Caco-2 (cell line): ENCODE measurements around the gene WFDC10A. TPM values are rescaled to one million over a fixed set of nuclear protein-coding genes. Genes with fewer than 3 reads are reported as not detected.
"Not testable (repeated sequence)": the region's sequence is repeated elsewhere in the genome, so short reads cannot be mapped to it uniquely, and the experiment has no call there.

Source experiments
- BruUV-seq: library from RNA; stranded (reverse); fragments of 400-500 nt; replicated peaks from 2 replicates; lab custom pipeline; 2021; lab: Mats Ljungman, UMichigan
- CTCF ChIA-PET: fragments of 300-600 bp; sonication (Branson Sonifier 250); formaldehyde crosslinking; loops from one replicate; lab custom pipeline; 2022; ENCODE audit warnings: antibody characterized with exemption; lab: Charles Lee
- POLR2A ChIA-PET: fragments of 300-600 bp; sonication (Branson Sonifier 250); formaldehyde crosslinking; loops from one replicate; lab custom pipeline; 2022; ENCODE audit warnings: antibody characterized with exemption; lab: Charles Lee
- DNase-seq, 2 experiments: peaks; one replicate each; pipeline versions ENCODE4 v3.0.0 to v3.0.0-alpha.2; 2020 to 2022
- H3K27me3 ChIP-seq: replicated peaks from 2 replicates; pipeline ENCODE4 v1.6.0; 2011; ENCODE audit warnings: low read length; ENCODE audit not compliant: control insufficient read depth, insufficient read depth
- H3K36me3 ChIP-seq: 2 replicates; pipeline ENCODE4 v1.5.1; 2011; ENCODE audit warnings: low read length; ENCODE audit not compliant: control insufficient read depth, insufficient read depth
- H3K4me1 ChIP-seq: fragments of 250-450 bp; sonication (Bioruptor Pico); 2 replicates; pipeline ENCODE4 v1.5.1; 2020; ENCODE audit warnings: mild to moderate bottlenecking
- H3K4me3 ChIP-seq: 2 replicates; pipeline ENCODE4 v1.5.1; 2011; ENCODE audit warnings: low read depth, mild to moderate bottlenecking, control low read depth, low read length
- H3K9me3 ChIP-seq: fragments of 250-450 bp; sonication (Bioruptor Pico); 2 replicates; pipeline ENCODE4 v1.5.1; 2020; ENCODE audit warnings: mild to moderate bottlenecking, moderate library complexity
- H3K27ac Mint-ChIP-seq: one replicate; pipeline ENCODE4 v1.8.0; 2022; ENCODE audit warnings: mixed read lengths; ENCODE audit not compliant: unreplicated experiment
- H3K27me3 Mint-ChIP-seq: one replicate; pipeline ENCODE4 v1.8.0; 2022; ENCODE audit warnings: mixed read lengths; ENCODE audit not compliant: insufficient read depth, unreplicated experiment
- H3K36me3 Mint-ChIP-seq: one replicate; pipeline ENCODE4 v1.8.0; 2022; ENCODE audit warnings: mild to moderate bottlenecking, mixed read lengths; ENCODE audit not compliant: insufficient read depth, unreplicated experiment
- H3K4me1 Mint-ChIP-seq: one replicate; pipeline ENCODE4 v1.8.0; 2022; ENCODE audit warnings: low read depth, mixed read lengths; ENCODE audit not compliant: unreplicated experiment
- H3K4me3 Mint-ChIP-seq: one replicate; pipeline ENCODE4 v1.8.0; 2022; ENCODE audit warnings: mild to moderate bottlenecking, moderate library complexity, mixed read lengths; ENCODE audit not compliant: unreplicated experiment
- H3K9me3 Mint-ChIP-seq: one replicate; pipeline ENCODE4 v1.8.0; 2022; ENCODE audit warnings: mixed read lengths; ENCODE audit not compliant: unreplicated experiment
- intact Hi-C: fragments of 100-400 bp; cut with micrococcal nuclease; formaldehyde crosslinking; loops from one replicate; pipeline ENCODE4 v1.10.0; 2022; ENCODE audit not compliant: unreplicated experiment
- total RNA-seq: library from RNA; stranded (reverse); gene quantifications from 2 replicates; pipeline ENCODE4 v1.2.3, GENCODE V29; 2022
- TF ChIP-seq, protein P1 (sequence below), 2 experiments: fragments of 200-600 bp in 1 of 2; IDR thresholded peaks; 1 replicate in 1 of 2; 2 replicates in 1 of 2; pipeline versions ENCODE4 v1.5.1 to v1.8.0; 2011 to 2022; ENCODE audit warnings: antibody characterized with exemption in 1 of 2, control low read depth in 1 of 2, inconsistent platforms in 1 of 2, low read depth in 1 of 2, low read length in 1 of 2, mild to moderate bottlenecking in 1 of 2, moderate library complexity in 1 of 2; ENCODE audit not compliant: insufficient read depth in 1 of 2, severe bottlenecking in 1 of 2, unreplicated experiment in 1 of 2

WFDC10A gene
- total RNA-seq, 1 experiment from 2014 or later = not detected

DNA sequence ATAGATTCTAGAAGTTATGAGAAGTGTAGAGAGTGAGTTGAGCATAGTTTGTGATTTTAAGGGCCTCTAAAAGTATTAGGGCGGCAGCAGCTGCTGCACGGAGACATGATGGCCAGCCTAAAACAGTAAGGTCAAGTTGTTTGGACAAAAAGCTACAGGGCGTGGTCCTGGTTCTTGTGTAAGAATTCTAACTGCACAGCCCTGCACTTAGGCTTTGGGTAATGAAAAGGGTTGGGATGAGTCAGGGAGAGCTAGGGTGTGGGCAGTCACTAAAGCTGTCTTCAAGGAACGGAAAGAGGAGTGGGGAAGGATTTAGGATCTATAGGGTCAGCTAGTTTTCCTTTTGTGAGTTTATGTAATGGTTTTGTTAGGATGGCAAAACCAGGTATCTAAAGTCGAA, 43.6 kb upstream of the WFDC10A start:
- H3K4me1 ChIP-seq, H3K9me3 ChIP-seq, H3K4me3 Mint-ChIP-seq, BruUV-seq, H3K9me3 Mint-ChIP-seq, H3K27me3 ChIP-seq, H3K4me1 Mint-ChIP-seq, H3K27me3 Mint-ChIP-seq, DNase-seq, intact Hi-C loops, H3K4me3 ChIP-seq, H3K27ac Mint-ChIP-seq, H3K36me3 ChIP-seq, H3K36me3 Mint-ChIP-seq: not testable (repeated sequence)
- ChIA-PET POLR2A (interaction anchor here (0.6 kb wide), 1 partner anchor 163 kb away, joined by 3 read pairs; no protein-coding TSS in a partner anchor), CTCF (interaction anchor here (3.8 kb wide), 1 partner anchor 185 kb away, joined by 16 read pairs; no protein-coding TSS in a partner anchor)

DNA sequence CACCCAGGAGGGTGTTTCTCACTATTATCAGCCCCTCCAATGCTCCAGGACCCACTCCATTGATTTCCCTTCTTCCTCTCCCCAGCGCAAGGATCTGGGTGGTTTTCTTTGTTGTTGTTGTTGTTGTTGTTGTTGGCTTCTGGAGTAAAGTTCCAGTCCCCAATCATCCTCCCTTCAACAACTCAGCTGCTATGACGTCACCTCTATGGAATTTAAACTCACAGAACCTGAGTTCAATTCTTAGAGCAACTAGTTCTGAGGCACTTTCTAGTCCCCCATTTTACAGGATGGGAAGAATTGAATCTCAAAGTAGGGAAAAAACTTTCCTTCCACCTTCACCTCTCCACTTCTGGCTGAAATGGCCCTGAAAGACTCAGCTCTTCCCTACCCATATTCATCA, 40.7 kb upstream of the WFDC10A start:
- no peak for DNase-seq
- no peaks in the 10 kb centered on the region for H3K27me3 ChIP-seq
- H3K4me3 ChIP-seq = no peak overlapping the region
- H3K27ac Mint-ChIP-seq = no peak overlapping the region
- H3K4me1 ChIP-seq = peaks cover 7% of the 10 kb centered on the region
- H3K4me3 Mint-ChIP-seq = no peak overlapping the region
- BruUV-seq = no TSS peak
- intact Hi-C loops = no loop called here
- ChIA-PET POLR2A (no interaction called here), CTCF (interaction anchor here (0.7 to 1.6 kb wide), 4 partner anchors 41 to 229 kb away, joined by 3 to 14 read pairs (median 4); partner anchors contain the start of gene WFDC10A)
- no peaks in the 10 kb centered on the region for H3K36me3 Mint-ChIP-seq
- peaks cover 7% of the 10 kb centered on the region for H3K9me3 ChIP-seq
- no peaks in the 10 kb centered on the region for H3K27me3 Mint-ChIP-seq
- H3K36me3 ChIP-seq = no peaks in the 10 kb centered on the region
- peaks cover 7% of the 10 kb centered on the region for H3K9me3 Mint-ChIP-seq
- H3K4me1 Mint-ChIP-seq = peaks cover 6% of the 10 kb centered on the region
- TF ChIP-seq, protein P1, sequence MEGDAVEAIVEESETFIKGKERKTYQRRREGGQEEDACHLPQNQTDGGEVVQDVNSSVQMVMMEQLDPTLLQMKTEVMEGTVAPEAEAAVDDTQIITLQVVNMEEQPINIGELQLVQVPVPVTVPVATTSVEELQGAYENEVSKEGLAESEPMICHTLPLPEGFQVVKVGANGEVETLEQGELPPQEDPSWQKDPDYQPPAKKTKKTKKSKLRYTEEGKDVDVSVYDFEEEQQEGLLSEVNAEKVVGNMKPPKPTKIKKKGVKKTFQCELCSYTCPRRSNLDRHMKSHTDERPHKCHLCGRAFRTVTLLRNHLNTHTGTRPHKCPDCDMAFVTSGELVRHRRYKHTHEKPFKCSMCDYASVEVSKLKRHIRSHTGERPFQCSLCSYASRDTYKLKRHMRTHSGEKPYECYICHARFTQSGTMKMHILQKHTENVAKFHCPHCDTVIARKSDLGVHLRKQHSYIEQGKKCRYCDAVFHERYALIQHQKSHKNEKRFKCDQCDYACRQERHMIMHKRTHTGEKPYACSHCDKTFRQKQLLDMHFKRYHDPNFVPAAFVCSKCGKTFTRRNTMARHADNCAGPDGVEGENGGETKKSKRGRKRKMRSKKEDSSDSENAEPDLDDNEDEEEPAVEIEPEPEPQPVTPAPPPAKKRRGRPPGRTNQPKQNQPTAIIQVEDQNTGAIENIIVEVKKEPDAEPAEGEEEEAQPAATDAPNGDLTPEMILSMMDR (IDR thresholded peaks at IDR 0.05; ENCODE audit: insufficient read depth in 1 of 2, low read depth in 1 of 2, low read length in 1 of 2, severe bottlenecking in 1 of 2, unreplicated experiment in 1 of 2) = no peak

DNA sequence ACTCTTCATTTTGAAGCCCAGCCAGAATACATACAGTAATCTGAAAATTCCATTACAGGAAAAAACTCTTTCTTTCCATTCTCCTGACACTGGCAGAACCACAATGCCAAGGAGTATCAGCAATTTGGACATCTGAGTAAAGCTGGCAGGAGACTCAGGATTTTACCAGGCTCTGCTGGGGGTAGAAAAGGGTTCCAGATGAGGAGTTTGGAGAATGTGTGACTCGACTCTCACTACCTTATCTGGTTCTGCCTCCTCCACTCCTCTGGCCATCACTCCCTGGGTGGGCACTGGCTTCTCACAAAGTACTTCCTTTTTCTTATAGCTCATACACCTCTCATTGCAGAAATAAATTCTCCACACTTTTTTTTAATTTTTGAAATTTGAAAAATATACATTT, 39.8 kb upstream of the WFDC10A start:
- TF ChIP-seq, protein P1 (IDR thresholded peaks at IDR 0.05; ENCODE audit: insufficient read depth in 1 of 2, low read depth in 1 of 2, low read length in 1 of 2, severe bottlenecking in 1 of 2, unreplicated experiment in 1 of 2) = no peak

More for the DNA sequence above, 39.8 kb upstream of the WFDC10A start:
- CTCF ChIA-PET = interaction anchor here (0.7 to 1.6 kb wide), 4 partner anchors 40 to 230 kb away, joined by 3 to 14 read pairs (median 4); partner anchors contain the start of gene WFDC10A
- POLR2A ChIA-PET = no interaction called here
- no TSS peak for BruUV-seq
- H3K36me3 ChIP-seq = no peaks in the 10 kb centered on the region
- no peak overlapping the region for H3K4me3 ChIP-seq
- no peaks in the 10 kb centered on the region for H3K27me3 ChIP-seq
- Mint-ChIP-seq H3K36me3 (no peaks in the 10 kb centered on the region), H3K9me3 (peaks cover 10% of the 10 kb centered on the region), H3K4me1 (peaks cover 6% of the 10 kb centered on the region), H3K27ac (no peak overlapping the region), H3K27me3 (peaks cover 4% of the 10 kb centered on the region), H3K4me3 (no peak overlapping the region)
- intact Hi-C loops = loop anchor here (5.0 kb wide), 1 partner anchor 98 kb away; no protein-coding TSS in a partner anchor
- peaks cover 7% of the 10 kb centered on the region for H3K9me3 ChIP-seq
- no peak for DNase-seq
- peaks cover 7% of the 10 kb centered on the region for H3K4me1 ChIP-seq
